ENCODE results near the gene FBH1.
"Not testable (repeated sequence)": the region's sequence is repeated elsewhere in the genome, so short reads cannot be mapped to it uniquely, and the experiment has no call there.

Gene FBH1

DNA sequence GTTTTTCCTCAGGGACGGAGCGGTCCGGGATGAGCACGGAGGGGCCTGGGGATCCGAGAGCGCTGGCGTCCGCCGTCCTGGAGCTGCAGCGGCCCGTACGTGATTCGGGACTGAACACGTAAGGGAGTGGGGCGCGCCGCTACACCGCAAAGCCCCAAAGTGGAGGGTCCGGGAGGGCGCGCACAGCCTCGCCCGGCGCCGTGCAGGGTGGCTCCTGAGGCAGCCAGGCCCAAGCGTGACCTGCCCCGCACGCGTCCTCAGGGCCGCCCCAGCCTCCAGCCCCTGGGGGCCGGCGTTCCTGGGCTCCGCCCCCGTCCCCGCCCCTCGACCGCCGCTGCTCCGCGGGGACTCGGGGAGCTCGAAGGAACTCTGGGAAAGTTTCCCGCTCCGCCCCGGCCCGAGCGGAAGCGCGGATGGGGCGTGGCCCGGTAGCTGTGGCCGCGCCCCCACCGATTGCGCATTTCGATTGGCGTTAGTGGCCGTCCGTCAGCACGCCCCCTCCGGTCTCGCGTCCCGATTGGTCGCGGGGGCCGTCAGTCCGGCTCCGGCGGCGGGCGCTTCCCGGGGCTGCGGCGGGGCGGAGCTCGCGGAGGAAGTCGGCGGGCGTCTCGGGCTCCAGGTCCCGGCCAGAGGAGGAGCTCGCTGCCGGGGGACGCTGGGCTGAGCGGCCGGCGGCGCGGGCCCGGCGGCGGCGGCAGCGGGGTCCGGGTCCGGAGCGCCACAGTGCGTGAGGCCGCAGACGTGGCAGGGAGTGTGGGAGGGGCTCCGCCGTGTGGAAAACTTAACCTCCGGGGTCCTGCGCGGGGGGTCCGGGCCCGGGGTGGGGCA lies at the start of gene FBH1, which contains the start of gene ANKRD16:
TSS of gene FBH1 (plus strand) at position 620 of the 828 bp plus-strand sequence. CDS start at position 723, 103 bp downstream.
TSS of gene ANKRD16 (minus strand) at position 270 of the 828 bp plus-strand sequence. CDS start 539 bp downstream, outside the sequence.
- DNase-seq, result peak; percentile 97

DNA sequence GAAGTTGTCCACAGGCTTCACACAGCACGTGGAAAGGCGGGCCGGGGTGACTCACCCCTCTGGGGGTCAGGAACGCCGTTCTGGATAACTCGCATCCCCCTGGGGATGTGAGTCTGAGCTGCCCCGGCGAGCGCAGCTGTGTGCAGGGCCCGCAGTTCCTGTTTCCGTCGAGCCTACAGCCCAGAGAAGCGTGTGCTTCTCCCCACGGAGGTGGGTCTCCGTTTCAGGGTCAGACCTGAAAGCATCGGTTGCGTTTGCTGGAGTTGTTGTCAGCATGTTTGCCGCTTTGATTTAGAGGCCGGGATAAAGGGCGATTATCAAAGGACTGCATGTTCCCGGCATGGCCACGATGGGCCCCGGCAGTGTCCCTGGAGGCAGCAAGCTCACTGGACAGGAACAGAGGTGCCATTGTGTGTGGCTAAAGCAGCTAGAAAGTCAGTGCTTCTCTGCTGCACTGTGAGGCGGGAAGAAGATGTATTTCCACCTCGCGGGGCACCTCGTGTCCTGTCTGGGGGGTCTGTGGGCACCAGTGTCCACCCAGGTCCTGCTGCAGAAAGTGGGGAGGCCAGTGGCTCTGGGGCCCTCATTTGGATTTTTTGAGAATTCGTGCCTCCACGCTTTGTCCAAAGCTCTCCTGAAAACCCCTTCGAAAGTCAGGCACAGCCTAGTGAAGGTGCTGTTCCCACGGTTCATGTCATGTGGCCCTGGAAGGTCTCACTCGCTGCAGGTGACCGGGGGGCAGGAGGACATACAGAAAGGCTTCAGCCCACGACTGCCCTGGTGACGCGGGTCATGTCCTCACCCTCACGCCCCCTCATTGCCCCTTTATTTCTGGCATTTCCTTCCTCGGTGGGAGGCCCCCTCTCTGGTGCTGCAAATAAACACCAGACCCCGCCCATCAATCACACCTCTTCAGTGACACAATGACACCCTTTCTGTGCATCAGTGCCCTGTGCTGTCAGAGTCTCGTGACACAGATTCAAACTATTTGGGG lies 49.4 kb upstream of the FBH1 start:
- no peak for DNase-seq

DNA sequence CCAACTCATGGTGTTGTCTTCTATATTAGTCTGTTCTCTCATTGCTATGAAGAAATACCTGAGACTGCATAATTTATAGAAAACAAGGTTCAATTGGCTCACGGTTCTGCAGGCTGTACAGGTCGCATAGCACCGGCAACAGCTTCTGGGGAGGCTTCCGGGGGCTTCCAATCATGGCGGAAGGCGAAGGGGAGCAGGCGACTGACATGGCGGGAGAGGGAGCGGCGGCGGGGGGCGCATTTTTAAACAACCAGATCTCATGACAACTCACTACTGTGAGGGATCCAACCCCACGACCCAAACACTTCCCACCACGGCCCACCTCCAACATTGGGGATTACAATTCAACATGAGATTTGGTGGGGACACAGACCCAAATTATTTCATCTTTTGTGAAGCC lies 48.1 kb upstream of the FBH1 start:
- no peak for DNase-seq

DNA sequence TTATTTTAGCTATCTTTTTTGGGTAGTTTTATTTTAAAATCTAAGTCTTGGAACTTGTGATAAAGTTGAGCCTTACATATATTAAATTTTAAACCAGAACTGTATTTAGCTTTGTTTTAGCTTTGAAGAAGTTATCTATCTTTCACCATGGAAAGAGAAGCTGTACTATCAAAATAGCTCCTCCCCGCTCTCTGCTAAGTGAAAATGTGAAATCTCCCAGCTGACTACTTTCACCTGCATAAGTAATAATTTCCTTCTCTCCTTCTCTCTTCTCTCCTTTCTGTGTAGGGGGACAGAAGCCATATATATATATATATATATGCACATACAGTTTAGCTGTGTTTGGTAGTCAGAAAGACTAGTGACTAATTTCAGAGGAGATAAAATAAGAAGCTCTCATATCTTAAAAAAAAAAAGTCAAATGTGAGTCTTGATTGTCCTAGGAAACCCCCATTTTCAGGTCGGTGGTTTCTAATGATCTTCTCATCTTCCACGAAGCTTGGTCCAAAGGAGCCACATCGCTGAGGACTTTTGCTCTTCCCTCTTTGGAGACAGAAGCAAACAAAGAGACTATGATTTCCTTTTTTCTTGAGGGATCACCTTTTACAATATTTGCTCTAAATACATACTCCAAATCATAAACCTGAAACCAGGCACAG lies 46.2 kb upstream of the FBH1 start:
- no peak for DNase-seq

DNA sequence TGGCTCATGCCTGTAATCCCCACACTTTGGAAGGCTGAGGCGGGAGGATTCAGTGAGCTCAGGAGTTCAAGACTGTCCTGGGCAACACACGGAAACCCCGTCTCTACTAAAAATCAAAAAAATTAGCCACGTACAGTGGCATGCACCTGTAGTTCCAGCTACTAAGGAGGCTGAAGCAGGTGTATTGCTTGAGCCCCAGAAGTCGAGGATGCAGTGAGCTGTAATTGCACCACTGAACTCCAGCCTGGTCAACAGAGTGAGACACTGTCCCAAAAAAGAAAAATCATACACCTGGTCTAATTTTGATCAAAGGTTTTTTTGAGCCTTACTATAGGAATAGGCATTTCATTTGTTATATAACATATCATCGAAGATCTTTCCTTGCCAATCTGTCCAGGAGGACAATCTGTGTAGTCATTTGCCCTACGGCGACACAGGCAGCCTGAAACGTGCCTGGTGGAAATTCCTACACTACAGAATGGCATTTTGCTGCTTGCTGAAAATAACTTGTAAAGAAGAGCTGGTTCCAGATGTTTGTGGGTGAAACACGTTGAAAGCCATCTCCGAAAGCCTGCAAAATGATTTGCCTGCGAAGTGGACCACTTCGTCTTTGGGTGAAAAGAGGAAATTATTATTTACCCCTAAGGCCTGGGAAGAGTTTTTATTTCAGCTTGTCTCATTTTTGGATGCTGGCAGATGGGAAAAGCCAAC lies 45.5 kb upstream of the FBH1 start:
- no peak for DNase-seq

DNA sequence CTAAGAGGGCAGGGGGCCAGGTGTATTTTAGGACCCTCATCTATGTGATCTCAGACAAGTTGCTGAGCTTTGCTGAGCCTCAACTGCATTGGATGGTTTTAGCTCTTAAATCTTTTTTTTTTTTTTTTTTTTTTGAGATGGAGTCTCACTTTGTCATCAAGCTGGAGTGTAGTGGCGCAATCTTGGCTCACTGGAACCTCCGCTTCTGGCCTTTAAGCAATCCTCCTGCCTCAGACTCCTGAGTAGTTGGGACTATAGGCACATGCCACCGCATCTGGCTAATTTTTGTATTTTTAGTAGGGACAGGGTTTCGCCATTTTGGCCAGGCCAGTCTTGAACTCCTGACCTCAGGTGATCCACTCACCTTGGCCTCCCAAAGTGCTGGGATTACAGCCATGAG lies 43.4 kb upstream of the FBH1 start:
- DNase-seq, result not testable (repeated sequence)

DNA sequence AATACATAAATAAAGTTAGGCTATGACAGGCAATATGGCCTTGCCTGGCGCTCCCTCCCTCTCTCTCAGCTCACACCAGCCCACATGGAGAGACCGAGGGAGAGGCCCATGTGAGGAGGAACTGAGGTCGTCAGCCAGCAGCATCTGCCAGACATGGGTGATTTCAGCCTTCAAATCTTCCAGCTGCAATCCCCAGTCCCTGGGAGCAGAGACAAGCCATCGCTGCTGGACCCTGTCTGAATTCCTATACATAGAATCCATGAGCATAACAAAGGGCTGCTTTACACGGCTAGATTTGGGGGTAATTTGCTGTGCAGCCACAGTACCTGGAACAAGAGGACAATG lies 35.9 kb upstream of the FBH1 start:
- DNase-seq, result no peak

DNA sequence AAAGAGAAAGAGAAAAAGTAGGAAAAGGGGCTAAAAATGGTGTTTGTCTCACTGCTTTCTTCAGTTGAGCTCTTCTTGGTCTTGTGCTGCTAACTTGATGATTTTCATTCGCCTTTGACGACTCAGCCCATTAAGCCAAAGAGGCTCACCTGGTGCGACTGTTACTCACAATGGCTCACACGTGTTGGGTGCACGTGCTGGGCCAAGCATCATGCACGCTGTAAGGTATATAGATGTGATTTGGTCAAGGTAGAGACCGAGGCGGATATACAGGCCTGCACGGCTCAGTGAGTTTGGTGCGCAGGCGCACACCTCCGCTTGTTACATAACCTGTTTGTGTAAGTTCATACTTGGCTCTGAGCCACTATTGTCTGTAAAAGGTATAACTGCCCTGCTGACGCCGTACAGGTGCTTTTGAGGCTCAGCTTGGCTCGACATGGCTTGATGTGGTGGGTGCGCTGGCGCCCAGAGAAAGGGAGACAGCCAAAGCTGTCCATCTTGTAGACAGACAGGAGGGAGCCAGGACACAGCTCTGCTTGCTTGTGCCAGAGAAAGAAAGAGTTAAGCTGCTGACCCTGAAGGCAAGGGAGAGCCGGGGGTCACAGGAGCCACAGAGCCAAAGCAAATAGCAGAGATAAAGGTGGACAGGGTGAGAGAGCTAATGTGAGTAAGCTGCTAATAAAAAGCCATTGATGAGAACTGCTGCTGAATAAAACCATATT lies 33.9 kb upstream of the FBH1 start:
- no peak for DNase-seq

DNA sequence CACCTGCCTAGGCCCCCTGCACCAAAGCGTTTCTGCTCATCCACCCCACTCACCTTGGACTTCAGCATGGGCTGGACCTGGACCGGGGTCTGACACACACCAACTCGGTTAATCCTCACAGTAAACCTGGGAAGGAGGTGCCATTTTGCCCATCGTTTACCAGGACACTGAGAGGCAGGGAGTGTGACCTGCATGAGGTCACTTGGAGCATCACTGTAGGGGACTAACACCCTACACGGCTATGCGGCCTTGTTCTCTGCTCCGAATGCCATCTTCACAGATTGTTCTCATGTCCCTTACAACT lies 33.4 kb upstream of the FBH1 start:
- DNase-seq, result no peak

DNA sequence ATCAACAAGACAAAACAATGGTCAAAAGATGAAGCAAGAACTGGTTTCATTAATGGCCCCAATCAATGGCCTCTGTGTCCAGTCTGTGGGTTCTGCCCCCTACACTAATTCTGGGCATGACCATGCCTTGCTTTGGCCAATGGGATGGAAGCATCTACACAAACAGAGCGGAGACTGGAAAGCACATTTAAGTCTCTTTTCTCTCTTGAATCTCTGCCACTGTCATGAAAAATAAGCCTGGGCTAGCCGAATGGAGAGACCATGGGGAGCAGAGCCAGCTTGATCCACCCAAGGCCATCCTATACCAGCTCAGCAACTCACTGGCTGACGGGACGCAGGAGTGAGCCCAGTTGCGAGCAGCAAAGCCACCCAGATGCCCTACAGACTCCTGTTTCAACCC lies 31.2 kb upstream of the FBH1 start:
- DNase-seq, result no peak

DNA sequence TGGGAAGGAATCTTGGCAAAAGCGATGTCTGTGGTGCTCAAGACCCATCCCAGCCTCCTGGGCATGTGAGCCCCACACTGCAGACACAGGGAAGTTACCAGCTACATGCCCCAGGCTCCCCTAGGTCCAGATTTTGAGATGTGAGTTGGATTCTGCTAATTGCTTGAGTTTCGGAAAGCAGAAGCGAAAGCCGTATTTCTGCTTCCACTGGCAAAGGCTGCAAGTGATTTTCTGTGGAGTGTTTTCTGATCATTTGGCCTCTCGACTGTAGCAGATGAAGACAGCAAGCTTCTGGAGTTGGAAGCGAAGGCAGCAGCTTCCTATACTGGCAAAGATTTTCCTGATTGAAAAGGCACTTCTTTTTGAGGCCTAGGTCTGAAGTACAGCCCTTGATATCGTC lies 30.0 kb upstream of the FBH1 start:
- DNase-seq, result no peak

DNA sequence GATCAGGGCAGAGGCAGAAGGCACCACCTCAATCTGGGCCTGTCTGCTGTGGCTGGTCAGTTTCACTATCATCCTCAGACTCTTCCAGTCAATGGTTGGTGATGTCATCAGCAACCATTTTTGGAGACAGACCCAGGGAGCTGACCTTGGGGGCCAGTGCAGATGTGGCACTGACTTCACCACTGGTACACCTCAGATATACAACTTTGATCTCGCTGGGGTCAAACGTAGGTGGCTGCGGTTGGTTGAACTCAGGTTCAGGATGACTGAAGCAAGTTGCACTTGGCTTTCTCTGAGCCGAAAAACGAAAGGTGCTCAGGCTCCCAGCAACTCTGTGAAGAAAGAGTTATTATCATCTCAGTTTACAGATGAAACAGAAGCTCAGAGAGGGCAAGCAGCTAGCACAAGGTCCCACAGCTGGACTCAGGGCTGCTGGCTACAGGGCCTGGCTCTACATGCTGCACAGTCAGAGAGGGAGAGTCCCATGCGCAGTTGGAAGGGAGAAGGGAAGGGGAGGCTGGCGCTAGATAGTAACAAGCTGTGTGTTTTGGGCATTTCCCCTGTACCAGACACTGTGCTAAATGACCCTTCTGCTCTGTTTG lies 27.6 kb upstream of the FBH1 start:
- no peak for DNase-seq

DNA sequence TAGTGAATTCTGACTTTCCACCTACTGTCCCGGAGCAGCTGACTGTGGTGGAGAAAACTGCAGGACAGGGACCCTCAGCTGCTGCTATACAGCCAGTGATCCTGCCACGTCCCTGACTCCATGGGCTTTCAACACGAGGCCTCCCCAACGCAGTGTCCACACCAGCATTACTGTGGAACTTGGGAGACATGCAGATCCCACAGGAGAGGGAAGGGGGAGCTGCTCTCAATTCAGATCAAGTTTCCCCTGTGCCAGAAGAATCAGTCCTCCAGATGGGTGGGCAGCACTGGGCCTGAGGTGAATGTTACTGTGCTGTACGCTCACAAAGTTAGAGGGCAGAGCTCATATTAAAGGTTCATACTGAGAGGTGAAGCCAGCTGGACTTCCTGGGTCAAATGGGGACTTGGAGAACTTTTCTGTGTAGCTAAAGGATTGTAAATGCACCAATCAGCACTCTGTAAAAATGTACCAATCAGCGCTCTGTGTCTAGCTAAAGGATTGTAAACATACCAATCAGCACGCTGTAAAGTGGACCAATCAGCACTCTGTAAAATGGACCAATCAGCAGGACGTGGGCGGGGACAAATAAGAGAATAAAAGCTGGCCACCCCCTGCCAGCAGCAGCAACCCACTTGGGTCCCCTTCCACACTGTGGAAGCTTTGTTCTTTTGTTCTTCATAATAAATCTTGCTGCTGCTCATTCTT lies 26.9 kb upstream of the FBH1 start:
- DNase-seq, result not testable (repeated sequence)

DNA sequence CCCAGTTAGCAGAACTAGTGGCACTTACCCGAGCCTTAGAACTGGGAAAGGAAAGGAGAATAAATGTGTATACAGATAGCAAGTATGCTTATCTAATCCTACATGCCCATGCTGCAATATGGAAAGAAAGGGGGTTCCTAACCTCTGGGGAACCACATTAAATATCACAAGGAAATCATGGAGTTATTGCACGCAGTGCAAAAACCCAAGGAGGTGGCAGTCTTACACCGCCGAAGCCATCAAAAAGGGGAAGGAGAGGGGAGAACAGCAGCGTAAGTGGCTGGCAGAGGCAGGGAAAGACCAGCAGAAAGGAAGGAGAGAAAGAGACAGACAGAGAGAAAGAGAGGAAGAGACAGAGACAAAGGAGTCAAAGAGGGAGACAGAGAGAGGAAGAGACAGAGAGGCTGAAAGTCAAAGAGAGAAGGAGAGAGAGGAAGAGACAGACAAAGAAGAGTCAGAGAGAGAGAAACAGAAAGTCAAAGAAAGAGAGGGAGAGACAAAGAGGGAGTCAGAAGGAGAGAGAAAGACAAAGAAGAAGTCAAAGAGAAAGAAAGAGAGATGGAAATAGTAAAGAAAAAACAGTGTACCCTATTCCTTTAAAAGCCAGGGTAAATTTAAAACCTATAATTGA lies 23.5 kb upstream of the FBH1 start:
- not testable (repeated sequence) for DNase-seq

DNA sequence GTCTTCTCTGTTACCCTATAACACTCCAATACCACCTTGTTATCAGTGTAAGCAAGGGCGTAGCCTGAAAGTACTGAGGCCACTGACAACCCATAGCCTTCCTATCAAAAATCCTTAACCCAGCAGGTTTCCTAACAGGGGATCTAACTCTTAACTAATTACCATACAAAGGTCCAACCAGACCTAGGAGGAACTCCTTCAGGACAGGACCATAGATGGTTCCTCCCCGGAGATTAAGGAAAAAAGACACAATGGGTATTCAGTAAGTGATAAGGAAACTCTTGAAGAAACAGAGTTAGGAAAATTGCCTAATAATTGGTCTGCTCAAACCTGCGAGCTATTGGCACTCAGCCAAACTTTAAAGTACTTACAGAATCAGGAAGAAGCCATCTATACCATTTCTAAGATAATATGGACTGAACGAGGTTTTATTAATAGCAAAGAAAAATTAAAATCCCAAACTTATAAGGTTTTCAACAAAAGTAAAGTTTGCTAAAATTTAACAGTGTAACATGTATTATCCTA lies 22.9 kb upstream of the FBH1 start:
- DNase-seq, result not testable (repeated sequence)

DNA sequence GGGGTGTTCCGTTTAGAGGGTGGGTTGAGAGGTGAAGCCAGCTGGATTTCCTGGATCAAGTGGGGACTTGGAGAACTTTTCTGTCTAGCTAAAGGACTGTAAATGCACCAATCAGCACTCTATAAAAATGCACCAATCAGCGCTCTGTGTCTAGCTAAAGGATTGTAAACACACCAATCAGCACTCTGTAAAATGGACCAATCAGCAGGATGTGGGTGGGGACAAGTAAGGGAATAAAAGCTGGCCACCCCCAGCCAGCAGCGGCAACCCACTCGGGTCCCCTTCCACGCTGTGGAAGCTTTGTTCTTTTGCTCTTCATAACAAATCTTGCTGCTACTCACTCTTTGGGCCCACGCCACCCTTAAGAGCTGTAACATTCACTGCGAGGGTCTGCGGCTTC lies 21.7 kb upstream of the FBH1 start:
- not testable (repeated sequence) for DNase-seq

DNA sequence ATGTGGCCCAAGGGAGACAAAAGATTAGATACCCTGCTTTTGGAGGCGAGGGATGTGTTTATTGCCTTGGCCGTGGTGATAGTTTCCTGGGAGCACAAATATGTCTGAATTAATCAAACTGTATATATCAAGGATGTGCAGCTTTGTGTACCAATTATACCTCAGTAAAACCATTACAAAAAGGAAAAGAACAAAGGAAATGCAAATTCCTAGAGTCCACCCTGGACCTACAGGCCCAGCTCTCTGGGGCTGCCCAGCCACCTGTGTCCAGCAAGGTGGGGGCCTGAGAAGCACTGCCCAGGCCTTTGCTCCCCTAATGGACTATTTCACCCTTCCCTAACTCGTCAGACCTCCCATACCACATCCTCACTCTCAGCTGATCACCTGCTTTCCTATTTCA lies 20.9 kb upstream of the FBH1 start:
- DNase-seq, result no peak

DNA sequence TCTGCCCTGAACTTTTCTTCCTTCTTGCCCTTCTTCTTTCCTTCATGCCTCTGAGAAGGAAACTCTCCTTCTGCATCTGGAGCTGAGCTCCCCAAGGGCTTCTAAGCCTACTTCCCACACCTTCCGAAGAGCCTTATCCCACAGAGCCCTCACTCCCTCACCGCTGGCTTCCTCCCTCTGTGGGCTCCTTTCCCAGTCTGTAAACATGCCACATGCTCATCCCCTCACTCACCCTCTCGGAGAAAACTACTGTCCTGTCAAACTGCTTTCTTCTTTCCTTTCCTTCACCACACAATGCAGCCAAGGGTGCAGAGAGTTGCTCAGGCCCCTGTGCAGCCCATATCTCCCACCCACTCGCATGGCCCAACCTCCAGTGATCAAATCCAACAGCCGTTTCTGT lies 18.4 kb upstream of the FBH1 start:
- no peak for DNase-seq

DNA sequence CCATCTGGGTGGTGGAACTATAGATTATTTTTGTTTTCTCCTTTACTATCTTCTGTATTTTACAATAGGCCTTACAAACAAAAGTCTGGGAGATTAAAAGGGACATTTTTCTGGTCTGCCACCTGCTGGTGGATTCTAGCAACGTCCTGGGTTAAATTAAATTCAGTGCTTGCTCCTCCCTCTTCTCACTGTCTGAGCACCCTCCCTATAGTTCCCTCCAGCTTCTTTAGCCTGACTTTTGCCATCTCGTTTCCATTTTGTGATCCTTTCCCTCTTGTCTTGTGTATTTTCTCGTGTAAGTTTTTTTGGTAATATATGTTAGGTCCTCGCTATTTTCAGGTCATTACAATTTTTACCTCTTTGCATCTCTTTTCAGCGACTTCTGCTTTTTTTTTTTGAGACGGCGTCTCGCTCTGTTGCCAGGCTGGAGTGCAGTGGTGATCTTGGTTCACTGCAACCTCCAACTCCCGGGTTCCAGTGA lies 16.5 kb upstream of the FBH1 start:
- peak; percentile 35 for DNase-seq

DNA sequence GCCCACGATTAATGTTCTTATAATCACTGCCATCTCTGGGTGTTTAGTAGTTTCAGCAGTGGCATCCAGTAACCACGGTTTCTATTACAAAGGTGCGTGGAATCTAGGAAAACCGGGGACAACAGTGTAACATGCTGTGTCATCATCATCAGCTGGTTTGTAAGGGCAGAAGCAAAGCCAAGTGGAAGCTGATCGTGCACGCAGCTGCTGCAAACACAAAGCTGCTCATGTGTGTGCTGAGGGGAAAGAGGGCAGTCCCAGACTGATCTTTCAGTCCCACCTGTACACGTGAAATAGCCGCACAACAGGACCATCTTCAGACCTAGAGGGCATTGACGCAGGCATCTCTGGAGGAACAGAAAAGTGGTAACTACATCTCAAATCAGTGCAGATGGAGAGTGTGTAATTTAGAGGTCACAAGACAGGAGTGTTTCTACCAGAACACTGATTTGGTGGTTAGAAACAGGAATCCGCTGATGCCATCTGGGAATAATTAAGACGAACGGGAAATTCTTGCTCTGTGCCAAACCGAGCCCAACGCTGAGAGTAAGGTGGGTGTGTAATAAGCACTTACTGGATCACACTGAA lies 13.8 kb upstream of the FBH1 start:
- no peak for DNase-seq
